ENCODE measurements around the gene TGFB2. TPM values are rescaled to one million over a fixed set of nuclear protein-coding genes. Genes with fewer than 3 reads are reported as not detected.
A peak's percentile ranks its signal among the peaks of the same experiment; 100 is the strongest.

The TGFB2 gene
- total and polyA plus RNA-seq, 3 donors from 2014 or later: 2.4 to 4.5 (median 2.6) TPM

GRCh38 chr1:218365226-218365999 lies 20.3 kb downstream of the TGFB2 start:
- 82 to 86% methylated on average over 15 of the region's 15 CpGs for WGBS, 2 donors
- TF ChIP-seq, protein P1, sequence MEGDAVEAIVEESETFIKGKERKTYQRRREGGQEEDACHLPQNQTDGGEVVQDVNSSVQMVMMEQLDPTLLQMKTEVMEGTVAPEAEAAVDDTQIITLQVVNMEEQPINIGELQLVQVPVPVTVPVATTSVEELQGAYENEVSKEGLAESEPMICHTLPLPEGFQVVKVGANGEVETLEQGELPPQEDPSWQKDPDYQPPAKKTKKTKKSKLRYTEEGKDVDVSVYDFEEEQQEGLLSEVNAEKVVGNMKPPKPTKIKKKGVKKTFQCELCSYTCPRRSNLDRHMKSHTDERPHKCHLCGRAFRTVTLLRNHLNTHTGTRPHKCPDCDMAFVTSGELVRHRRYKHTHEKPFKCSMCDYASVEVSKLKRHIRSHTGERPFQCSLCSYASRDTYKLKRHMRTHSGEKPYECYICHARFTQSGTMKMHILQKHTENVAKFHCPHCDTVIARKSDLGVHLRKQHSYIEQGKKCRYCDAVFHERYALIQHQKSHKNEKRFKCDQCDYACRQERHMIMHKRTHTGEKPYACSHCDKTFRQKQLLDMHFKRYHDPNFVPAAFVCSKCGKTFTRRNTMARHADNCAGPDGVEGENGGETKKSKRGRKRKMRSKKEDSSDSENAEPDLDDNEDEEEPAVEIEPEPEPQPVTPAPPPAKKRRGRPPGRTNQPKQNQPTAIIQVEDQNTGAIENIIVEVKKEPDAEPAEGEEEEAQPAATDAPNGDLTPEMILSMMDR (IDR thresholded peaks at IDR 0.05): no peak
- no peak for TF ChIP-seq POLR2A (IDR thresholded peaks at IDR 0.05)
- H3K27me3 ChIP-seq: no peaks in the 10 kb centered on the region
- DNase-seq: peak; percentile 45
- no peaks in the 10 kb centered on the region for H3K36me3 ChIP-seq (ENCODE audit: low read depth, missing control alignments)
- peaks cover 8% of the 10 kb centered on the region for H3K4me1 ChIP-seq
- intact Hi-C loops (cut with DNase I; ENCODE audit: low total_unique reads): no loop called here
- H3K9me3 ChIP-seq: no peaks in the 10 kb centered on the region
- no peak overlapping the region for H3K27ac ChIP-seq
- H3K4me3 ChIP-seq: no peak overlapping the region

GRCh38 chr1:218366322-218367052 lies 21.4 kb downstream of the TGFB2 start:
- DNase-seq: no peak
- no peaks in the 10 kb centered on the region for H3K27me3 ChIP-seq
- H3K4me3 ChIP-seq: no peak overlapping the region
- no peaks in the 10 kb centered on the region for H3K36me3 ChIP-seq (ENCODE audit: low read depth, missing control alignments)
- H3K27ac ChIP-seq: no peak overlapping the region
- no peaks in the 10 kb centered on the region for H3K9me3 ChIP-seq
- intact Hi-C loops (cut with DNase I; ENCODE audit: low total_unique reads): no loop called here
- 80 to 87% methylated on average over 4 to 5 of the region's 5 CpGs for WGBS, 2 donors
- TF ChIP-seq POLR2A (IDR thresholded peaks at IDR 0.05): no peak
- TF ChIP-seq, protein P1 (IDR thresholded peaks at IDR 0.05): no peak
- peaks cover 8% of the 10 kb centered on the region for H3K4me1 ChIP-seq

GRCh38 chr1:218367118-218367517 lies 22.0 kb downstream of the TGFB2 start:
- Histone ChIP-seq H3K27ac (no peak overlapping the region), H3K4me1 (peaks cover 8% of the 10 kb centered on the region), H3K9me3 (no peaks in the 10 kb centered on the region), H3K4me3 (no peak overlapping the region), H3K27me3 (no peaks in the 10 kb centered on the region), H3K36me3 (ENCODE audit: low read depth, missing control alignments) (no peaks in the 10 kb centered on the region)
- no peak for DNase-seq
- intact Hi-C loops (cut with DNase I; ENCODE audit: low total_unique reads): no loop called here
- TF ChIP-seq, protein P1 (IDR thresholded peaks at IDR 0.05): no peak
- no peak for TF ChIP-seq POLR2A (IDR thresholded peaks at IDR 0.05)
- WGBS, 2 donors: 68 to 71% methylated on average over 4 of the region's 4 CpGs

- TF ChIP-seq, protein P1 (IDR thresholded peaks at IDR 0.05): no peak
- no peak for TF ChIP-seq POLR2A (IDR thresholded peaks at IDR 0.05)
- WGBS, 2 donors: 93 to 94% methylated on average over 7 of the region's 7 CpGs
- peaks cover 8% of the 10 kb centered on the region for H3K4me1 ChIP-seq
- H3K27me3 ChIP-seq: no peaks in the 10 kb centered on the region
- H3K27ac ChIP-seq: no peak overlapping the region
- H3K36me3 ChIP-seq (ENCODE audit: low read depth, missing control alignments): no peaks in the 10 kb centered on the region
- no peak for DNase-seq
- intact Hi-C loops (cut with DNase I; ENCODE audit: low total_unique reads): no loop called here
- H3K4me3 ChIP-seq: no peak overlapping the region
- no peaks in the 10 kb centered on the region for H3K9me3 ChIP-seq
Observed at GRCh38 chr1:218368686-218369085, 23.6 kb downstream of the TGFB2 start.
